GM21529 (cell line): ENCODE results near the gene CCDC190.
"Not testable (repeated sequence)": the region's sequence is repeated elsewhere in the genome, so short reads cannot be mapped to it uniquely, and the experiment has no call there.

Experiments
- ATAC-seq: cut with Tn5 transposase; IDR thresholded peaks from one replicate; pipeline ENCODE4 v1.9.1; 2021; ENCODE audit not compliant: unreplicated experiment

Gene CCDC190

GRCh38 chr1:162878000-162878596 is 17.1 kb upstream of the CCDC190 start:
- ATAC-seq, result no peak

DNA sequence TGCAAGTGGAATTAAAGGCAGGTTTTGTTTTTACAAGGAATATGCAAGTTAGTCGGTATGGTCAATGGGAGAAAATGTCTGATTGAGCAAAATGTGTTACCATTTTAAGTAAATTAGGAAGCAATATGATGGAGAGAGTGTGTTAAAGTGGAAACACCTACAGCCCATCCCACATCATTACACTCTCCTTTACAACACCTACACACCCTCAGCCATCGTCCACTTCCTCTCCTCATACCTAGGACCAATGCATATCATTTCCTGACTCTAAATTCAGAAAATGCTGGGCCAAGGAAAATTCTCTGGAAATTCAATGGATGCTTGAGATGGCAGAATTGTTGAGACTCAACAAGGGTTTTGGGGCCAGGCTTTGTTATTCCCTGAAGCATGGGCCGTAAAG is 16.4 kb upstream of the CCDC190 start:
- ATAC-seq, result no peak

- no peak for ATAC-seq
These were observed 15.8 kb upstream of the CCDC190 start for GRCh38 chr1:162876751-162877150.

DNA sequence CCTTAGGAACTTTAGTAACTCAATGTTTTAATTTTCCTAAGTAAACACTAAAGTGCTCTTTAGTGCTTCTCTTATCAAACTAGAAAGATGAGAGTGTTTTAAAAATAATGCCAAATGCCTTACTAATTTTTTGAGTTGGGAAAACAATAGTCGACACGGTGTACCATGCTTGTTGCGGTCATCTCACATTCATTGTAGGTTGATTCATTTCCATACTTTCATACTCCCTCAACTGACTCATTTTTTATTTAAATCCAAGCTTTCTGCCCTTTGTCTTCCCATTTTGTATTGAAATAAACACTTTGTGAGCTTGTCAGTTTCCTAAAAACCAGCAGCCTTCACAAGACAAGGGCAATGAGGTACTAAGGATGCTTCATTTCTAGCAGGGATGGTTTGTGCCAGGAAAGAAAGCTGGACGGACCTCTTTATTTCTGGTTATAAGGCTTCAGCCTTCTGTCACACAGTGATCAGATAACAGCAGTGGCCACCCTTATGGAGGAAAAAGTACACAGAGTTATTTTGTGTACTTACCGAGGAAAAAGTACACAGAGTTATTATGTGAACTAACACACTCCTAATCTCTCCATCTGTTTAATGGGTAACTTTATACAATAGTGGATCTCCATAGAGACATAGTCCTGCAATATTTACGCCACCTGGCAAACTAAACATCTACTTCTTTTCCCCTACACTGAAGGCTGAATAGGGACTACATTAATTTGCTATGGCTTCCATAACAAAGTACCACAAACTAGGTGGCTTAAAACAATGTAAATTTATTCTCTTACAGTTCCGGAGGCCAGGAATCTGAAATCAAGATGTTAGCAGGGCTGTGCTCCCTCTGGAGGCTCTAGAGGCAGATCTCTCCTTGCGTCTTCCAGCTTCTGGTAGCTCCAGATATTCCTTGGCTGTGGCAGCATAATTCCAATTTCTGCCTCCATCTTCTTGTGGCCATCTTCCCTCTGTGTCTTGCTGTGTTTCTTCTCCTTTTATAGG is 13.0 kb upstream of the CCDC190 start:
- ATAC-seq, result no peak

DNA sequence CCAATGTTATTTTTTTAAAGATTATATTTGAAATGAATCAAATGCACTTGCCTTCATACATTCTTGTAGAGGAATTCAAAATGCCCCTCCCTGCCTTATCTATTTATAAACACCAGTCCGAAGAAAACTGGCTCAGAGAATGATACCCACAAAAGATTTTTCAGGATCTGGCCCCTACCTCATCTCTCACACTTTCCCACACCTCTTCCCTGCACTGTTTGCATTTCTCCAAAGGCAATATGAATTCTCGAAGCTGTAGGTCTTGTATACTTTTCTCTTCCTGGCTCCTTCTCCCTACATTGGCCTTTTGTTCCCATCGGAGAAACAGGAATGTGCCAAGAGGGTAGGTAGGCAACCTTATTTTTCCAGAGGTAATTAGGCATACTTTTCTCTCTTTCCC is 12.0 kb upstream of the CCDC190 start:
- no peak for ATAC-seq

DNA sequence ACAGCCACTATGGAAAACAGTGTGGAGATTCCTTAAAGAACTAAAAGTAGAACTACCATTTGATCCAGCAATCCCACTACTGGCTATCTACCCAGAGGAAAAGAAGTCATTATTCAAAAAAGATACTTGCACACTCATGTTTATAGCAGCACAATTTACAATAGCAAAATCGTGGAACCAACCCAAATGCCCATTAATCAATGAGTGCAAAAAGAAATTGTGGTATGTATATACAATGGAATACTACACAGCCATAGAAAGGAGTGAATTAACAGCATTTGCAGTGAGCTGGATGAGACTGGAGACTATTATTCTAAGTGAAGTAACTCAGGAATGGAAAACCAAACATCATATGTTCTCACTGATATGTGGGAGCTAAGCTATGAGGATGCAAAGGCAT is 10.4 kb upstream of the CCDC190 start:
- ATAC-seq, result not testable (repeated sequence)

GRCh38 chr1:162868972-162869371 is 8.0 kb upstream of the CCDC190 start:
- ATAC-seq, result no peak

GRCh38 chr1:162861625-162862024 is 650 bp upstream of the CCDC190 start:
- no peak for ATAC-seq

GRCh38 chr1:162859191-162859590 is 1.8 kb downstream of the CCDC190 start:
- ATAC-seq, result no peak

DNA sequence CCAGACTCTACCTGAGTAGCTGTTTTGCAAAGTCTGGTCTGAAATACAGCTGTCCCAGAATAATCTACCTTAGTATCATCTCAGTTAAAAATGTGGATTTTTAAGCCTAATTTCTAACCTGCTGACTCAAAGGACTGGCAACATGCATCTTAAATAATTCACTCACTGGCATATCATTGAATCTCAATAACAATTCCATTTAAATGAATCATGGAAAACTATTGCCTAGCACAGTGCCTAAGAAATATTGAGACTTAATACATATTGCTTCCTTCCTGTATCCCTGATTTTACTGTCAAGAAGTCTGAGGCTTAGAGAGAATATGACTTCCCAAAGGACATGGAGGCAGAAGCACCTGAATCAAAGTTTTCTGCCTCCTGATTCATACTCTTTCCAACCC is 3.1 kb downstream of the CCDC190 start:
- no peak for ATAC-seq

DNA sequence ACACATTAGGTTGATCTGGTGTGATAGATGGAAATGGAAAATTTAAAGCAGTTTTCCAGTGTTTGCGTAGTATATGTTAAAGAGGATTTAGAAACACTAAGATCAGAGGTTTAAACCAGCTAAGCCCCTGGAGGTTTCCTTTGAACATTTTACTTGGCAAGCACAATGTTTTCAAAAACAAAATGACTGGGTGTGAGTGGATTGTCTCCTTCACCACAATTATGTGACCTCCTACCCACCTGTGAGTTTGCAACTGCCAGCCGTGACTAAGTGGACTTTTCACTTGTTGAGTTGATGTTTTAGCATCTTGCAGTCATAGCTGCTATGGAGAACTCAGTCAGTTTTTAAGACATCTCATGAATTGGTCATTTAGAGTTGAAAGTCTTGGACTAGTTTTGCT is 4.7 kb downstream of the CCDC190 start:
- ATAC-seq, result no peak

- ATAC-seq, result no peak
These were observed 5.4 kb downstream of the CCDC190 start for GRCh38 chr1:162855461-162856150.

DNA sequence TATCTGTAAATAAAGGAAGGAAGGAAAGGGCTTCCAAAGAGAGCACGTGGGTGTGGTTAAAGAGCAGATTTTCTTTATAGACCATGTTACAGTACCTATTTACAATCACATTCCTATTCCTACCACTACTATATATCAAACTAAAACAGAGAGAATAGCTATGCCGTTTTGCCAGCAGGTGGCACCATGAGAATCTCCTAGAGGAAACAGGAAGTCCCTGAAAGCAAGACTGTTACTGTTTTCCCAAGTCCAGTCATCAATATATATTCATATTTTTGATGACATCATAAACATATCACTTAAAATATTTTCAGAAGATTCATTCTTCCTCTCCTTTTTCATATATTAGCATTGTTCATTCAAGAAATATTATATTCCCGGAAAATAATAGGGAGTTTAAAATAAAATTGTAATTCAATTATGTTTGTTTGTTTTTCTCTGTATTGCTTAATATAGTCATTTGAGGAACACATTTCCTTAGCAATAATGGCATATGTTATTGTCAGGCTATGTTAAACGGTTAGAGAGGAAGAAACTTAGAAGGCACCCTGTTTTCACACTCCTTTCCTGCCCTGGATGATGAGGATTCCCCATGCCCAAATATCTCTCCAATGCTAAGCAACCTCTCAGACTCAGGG is 6.6 kb downstream of the CCDC190 start:
- peak; percentile 76 for ATAC-seq

- no peak for ATAC-seq
These were observed 9.6 kb downstream of the CCDC190 start for GRCh38 chr1:162851341-162851740.

DNA sequence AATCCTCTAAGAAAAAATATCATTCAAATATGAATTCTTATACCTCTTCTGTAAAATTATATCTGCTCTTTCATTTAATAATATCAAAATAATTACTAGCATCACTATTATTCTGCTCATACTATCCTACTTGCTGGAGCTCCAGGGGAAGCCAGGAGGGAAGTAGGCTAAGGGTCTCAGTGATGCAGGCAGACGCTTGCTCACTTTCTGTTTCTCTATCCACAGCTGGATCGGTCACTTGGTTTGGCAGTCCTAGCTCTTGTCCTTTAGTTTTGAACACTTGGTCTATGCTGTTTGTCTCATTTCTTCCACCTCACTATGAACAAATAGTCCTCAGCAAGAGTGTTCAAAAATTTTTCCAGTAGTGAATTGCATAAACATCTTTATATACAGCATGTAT is 11.3 kb downstream of the CCDC190 start:
- no peak for ATAC-seq

DNA sequence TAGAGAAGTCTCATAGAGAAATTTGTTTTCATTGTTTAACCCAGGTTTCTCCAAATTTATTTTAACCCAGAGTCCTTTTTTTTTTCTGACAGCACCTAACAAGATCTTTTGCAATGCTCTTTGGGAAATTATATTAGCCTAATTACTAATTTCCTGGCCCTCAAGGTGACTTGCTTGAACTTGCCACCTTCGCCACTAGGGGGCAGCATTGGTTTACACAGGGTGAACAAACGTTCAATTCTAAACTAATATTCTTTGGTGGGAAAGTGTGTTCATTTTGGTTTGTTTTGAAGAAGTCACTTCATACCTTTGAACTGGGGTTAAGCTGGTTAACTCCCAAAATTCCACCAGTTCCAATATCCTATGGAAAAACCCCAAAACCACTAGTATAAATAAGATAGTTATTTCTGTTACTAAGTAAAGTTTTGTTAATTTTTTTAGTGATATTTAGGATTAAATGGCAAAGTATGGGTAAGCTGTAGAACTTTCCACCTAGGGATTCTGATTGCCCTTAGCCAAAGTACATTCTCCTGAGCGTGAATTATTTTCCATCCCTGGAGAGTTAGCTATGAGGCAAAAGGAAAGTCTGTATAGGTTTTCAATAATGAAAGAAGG is 13.0 kb downstream of the CCDC190 start:
- ATAC-seq, result peak; percentile 47

GRCh38 chr1:162846256-162847212 is 14.4 kb downstream of the CCDC190 start:
- ATAC-seq, result no peak

DNA sequence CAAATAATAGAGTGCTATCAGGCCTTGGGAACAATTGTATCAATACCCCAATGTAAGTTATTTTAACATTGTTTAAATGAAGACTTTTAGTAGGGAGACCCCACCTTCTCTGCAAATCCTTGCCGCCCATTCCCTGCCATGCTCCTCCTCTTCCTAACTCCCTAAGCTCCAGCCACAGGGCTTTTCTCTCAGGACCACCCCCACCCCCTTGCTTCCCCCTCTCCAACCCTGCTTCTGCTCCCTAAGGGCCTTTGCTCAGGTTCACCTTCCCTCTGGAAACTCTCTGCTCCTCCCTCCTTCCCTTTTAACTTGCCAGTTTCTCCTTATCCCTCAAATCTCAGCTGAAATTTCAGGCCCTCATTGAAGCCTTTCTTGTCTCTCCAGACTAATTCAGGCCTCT is 16.8 kb downstream of the CCDC190 start:
- no peak for ATAC-seq

GRCh38 chr1:162840250-162840839 is 20.6 kb downstream of the CCDC190 start:
- no peak for ATAC-seq
